ENCODE data around the gene GAB3.

Gene GAB3, protein sequence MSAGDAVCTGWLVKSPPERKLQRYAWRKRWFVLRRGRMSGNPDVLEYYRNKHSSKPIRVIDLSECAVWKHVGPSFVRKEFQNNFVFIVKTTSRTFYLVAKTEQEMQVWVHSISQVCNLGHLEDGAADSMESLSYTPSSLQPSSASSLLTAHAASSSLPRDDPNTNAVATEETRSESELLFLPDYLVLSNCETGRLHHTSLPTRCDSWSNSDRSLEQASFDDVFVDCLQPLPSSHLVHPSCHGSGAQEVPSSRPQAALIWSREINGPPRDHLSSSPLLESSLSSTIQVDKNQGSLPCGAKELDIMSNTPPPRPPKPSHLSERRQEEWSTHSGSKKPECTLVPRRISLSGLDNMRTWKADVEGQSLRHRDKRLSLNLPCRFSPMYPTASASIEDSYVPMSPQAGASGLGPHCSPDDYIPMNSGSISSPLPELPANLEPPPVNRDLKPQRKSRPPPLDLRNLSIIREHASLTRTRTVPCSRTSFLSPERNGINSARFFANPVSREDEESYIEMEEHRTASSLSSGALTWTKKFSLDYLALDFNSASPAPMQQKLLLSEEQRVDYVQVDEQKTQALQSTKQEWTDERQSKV

DNA sequence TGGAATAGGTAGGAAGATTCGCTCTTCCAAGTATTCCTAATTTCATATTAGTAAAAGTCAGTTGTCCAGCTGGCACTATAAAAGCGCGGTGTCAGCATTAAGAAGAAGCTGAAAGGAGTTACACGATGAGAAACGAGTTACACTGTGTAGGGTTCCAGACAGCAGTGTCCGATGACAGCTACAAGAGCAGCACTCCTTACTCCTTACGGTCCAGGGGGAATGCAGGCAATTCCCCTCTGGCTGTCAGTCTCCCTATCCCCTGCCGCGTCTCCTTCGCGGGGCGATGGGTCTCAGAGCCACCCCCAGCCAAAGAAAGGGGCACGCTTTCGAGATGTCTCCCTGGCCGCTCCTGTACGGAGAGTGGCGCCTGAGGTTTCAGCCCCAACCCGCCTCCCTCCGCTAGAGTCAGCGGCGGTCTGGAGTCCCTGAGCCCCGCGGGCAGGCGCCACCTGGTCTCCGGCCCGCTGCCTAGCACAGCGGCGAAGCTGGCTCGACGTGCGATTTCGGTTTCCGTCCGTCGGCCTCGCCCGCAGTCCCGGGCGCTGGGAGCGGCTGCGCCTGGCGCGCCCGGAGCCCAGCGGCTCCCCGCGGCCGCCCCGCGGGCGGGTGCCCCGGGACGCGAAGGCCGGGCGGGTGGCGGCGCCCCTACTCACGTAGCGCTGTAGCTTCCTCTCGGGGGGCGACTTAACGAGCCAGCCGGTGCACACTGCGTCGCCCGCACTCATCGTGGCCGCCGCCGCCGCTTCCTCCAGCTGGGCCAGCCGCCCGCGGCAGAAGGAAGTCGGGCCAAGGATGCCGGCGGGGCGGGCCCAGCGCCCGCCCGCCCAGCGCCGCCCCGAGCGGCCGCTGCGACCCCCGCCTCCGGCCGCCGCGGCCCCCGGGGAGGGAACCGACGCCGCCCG is at the start of gene GAB3:
GAB3 (minus strand) TSS at position 777 of the 902 bp plus-strand sequence; CDS start at position 725, 52 bp downstream.
- in situ Hi-C loops (cut with MboI; ENCODE audit: low sequenced_read_pairs) = no loop called here

DNA sequence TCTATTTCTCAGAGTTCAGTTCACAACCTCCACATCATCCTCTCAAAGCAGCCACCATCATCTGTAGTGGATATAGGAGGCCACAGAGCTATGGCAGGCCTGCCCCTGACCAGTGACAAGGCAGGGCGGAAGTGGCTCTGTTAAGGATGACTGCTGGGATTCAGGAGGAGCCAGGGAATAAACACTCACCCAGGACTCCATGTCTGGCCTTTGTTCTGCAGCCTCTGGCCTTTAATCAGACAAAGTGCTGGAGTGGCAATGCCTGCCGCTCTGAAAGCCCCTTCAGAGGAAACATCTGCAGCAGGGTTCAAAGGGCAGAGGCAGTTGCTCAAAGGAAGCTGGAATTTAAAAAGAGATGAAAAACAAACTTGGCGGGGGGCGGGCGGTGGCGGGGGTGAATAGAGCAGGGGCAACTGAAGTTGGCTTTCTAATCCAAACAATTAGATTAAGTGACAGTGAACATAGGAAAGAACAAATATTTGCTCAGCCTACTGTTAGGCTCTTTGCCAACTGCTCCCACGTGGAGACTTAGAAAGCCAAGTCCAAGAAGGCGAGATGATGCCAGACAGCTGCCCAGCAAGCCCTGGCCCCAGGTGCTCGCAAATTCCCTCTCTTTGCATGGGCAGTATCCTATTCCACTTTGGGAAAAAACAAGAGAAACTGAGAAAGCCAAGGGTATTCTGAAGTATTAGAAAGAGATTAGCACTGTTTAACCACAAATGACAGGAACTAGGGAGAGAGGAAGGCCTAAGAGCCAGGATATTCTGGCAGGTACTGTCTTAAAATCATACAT is 48.9 kb upstream of the GAB3 start:
- in situ Hi-C loops (cut with MboI; ENCODE audit: low sequenced_read_pairs) = no loop called here

DNA sequence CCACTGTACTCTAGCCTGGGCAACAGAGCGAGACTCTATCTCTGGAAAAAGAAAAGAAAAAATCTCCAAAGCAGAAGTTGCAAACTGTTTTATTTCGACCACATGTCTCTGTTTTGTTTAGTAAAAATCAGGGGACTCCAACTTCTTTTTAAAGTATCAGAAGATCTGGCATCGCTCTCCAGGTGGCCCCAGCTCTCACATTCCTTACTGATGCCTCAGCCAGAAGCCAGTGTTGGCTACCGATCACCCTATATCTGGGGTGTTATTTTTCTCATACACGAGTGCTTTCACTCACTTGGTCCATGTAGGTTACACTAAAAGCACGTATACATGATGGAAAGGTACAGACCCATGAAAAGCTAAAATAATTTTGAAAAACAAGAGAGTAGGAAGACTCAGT is 46.1 kb upstream of the GAB3 start:
- in situ Hi-C loops (cut with MboI; ENCODE audit: low sequenced_read_pairs) = no loop called here

DNA sequence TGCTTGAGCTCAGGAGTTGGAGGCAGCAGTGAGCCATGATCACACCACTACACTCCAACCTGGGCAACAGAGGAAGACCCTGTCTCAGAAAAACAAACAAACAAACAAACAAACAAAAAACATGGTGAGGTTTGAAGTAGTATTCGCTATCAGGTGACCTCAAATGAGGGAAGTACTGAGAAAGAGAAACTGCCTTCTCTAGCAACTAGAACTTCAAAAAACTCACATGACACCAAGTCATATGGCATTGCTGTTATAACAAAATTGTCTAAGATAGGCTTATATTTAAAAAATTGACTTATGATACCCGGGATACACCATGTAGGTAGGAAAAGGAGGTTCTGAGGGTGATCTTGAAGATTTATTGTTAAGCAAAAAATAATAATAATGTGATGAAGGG is 44.1 kb upstream of the GAB3 start:
- in situ Hi-C loops (cut with MboI; ENCODE audit: low sequenced_read_pairs) = no loop called here

- in situ Hi-C loops (cut with MboI; ENCODE audit: low sequenced_read_pairs) = no loop called here
These were observed 42.4 kb upstream of the GAB3 start for GRCh38 chrX:154793084-154793795.

GRCh38 chrX:154791939-154792338 is 41.1 kb upstream of the GAB3 start:
- in situ Hi-C loops (cut with MboI; ENCODE audit: low sequenced_read_pairs) = no loop called here

GRCh38 chrX:154791467-154791866 is 40.6 kb upstream of the GAB3 start:
- in situ Hi-C loops (cut with MboI; ENCODE audit: low sequenced_read_pairs) = no loop called here

GRCh38 chrX:154785716-154786115 is 34.8 kb upstream of the GAB3 start:
- in situ Hi-C loops (cut with MboI; ENCODE audit: low sequenced_read_pairs) = no loop called here

DNA sequence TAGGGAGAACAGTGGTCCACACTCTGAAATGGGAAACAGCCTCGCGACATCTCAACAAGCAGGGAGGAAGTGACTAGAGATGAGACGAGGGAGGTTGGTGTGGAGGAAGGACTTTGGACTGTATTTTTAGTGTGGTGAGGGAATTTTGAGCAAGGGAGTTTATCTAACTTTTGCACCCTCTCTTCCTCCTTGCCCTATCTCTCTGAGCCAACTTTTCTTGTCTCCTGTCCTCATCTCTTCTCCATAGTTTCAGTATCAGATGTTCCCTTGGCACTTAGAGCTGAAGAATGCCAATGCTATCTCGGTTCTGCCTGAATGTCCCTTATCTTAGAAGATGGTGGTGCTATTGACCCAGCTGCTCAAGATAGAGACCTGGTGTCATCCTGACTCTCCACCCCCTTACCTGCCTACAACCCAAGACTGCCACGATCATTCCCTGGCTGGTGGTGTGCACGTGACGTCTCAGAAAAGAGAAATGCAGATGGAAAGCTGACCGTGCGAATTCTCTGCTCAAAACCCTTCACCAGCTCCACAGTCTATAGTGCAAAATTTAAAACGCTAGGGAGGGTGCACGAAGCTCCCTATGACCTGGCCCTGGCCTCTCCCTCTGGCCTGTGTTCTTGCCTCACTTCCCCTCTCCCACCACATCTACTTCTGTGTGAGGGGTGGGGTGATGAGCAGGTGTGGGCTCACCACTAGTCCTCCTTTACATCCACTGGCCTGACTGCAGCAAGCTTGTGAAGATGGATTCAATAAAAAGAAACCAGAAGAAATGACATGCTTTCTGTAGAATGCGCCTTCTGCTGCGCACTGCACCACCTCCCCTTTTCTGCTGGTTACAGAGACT is 33.5 kb upstream of the GAB3 start:
- in situ Hi-C loops (cut with MboI; ENCODE audit: low sequenced_read_pairs) = no loop called here

- in situ Hi-C loops (cut with MboI; ENCODE audit: low sequenced_read_pairs) = no loop called here
These were observed 30.1 kb upstream of the GAB3 start for GRCh38 chrX:154780968-154781367.

DNA sequence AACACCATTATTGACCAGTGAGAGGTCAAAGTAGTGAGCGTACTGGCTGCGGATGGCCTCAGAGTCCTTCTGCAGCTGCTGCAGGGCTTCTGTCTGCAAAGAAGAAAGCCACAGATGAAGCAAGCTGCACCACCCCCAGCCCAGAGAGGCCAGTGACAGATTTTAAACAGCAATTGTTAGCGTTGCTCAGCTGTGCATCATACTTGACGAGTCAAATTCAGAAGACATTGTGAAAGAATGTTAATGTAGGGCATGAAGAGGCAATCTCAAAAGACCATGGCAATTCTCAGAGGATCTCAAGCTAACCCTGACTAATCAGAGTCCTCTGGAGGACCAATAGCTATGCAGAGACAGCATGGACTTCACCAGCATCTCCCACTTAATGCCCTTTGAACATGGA is 28.4 kb upstream of the GAB3 start:
- in situ Hi-C loops (cut with MboI; ENCODE audit: low sequenced_read_pairs) = no loop called here

DNA sequence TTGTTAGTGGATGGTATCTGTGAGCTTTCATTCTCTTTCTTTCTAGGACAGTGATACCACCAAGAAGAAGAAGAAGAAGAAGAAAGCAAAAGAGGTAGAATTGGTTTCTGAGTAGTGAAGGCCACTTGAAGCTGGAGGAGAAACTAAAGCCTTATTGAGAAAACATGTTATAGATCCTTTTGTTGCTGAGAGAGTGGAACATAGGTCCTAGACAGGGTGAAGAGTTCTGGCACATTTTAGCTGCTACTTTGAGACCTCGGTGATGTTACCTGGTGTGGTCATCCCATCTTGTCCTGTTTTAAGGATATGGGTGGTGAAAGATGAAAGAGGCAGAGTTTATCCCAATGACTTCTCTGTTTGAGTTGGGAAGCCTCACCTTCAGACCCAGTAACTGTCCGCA is 25.9 kb upstream of the GAB3 start:
- in situ Hi-C loops (cut with MboI; ENCODE audit: low sequenced_read_pairs) = no loop called here

GRCh38 chrX:154775419-154776349 is 24.8 kb upstream of the GAB3 start:
- in situ Hi-C loops (cut with MboI; ENCODE audit: low sequenced_read_pairs) = no loop called here

- in situ Hi-C loops (cut with MboI; ENCODE audit: low sequenced_read_pairs) = no loop called here
These were observed 23.7 kb upstream of the GAB3 start for GRCh38 chrX:154774622-154775021.

GRCh38 chrX:154762537-154763296 is 11.8 kb upstream of the GAB3 start, which contains the start of gene DKC1:
Gene DKC1 (plus strand): TSS chrX:154762864. CDS start chrX:154762966, 102 bp downstream.
- in situ Hi-C loops (cut with MboI; ENCODE audit: low sequenced_read_pairs) = no loop called here

DNA sequence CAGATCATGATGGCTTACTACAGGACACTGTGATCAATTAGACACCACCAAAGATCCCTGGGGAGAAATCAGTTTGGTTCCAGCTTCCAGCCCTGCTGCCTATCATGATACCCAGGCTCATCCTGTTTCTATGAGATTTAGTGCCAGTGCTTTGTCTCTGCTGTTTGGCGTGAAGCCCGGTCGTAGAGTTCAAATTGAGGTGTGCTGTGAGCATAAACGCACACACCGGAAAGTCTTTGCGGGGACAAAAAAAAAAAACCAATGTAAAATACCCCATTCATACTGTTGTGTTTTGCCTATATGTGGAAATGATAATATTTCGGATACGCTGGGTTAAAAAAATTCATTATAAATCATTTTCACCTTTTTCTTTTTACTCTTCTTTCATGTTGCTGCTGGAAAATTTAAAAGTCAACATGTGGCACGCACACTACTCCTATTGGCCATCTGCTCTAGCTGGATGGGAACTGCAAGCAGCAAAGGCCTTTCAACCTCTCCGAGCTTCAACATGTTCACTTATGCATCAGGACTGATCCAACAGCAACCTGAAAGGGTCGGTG is 11.2 kb upstream of the GAB3 start:
- in situ Hi-C loops (cut with MboI; ENCODE audit: low sequenced_read_pairs) = no loop called here

DNA sequence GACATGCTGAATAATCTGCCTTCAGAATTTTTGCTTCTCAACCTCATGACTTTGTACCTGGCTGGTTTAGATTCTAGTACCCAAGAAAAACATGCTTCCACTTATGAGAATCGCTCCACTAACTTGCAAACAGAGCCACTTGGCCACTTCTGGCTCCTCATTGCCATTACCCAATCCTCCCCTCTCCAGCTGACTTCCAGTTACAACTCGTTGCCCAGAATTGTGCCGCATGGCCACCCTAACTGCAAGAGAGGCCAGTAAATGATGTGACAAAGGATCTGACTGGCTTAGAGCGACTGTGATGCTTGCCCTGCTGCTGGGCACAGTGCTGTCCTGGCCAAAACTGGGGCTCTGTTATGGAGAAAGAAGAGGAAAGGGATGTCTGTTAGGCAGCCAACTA is 7.8 kb upstream of the GAB3 start:
- in situ Hi-C loops (cut with MboI; ENCODE audit: low sequenced_read_pairs) = no loop called here

All from HL-60/S4 treated with phorbol 12-myristate 13-acetate at 8.2 ng/mL for 4 days and 3 days (cell line).